HG03064 (cell line): ENCODE data around the gene OR7A5.
"Not testable (repeated sequence)": the region's sequence is repeated elsewhere in the genome, so short reads cannot be mapped to it uniquely, and the experiment has no call there.

Experiments used
- ATAC-seq: cut with Tn5 transposase; IDR thresholded peaks from one replicate; pipeline ENCODE4 v1.9.1; 2021; ENCODE audit warnings: low read depth; ENCODE audit not compliant: unreplicated experiment

The OR7A5 gene

GRCh38 chr19:14835011-14835410 is at the start of gene OR7A5, which contains the start of gene OR7C1:
Gene OR7A5, minus strand, starts transcription at chr19:14835185. Its CDS starts 6,944 bp downstream, at chr19:14828241.
Gene OR7C1, minus strand, starts transcription at chr19:14835185. Its CDS starts 35,049 bp downstream, at chr19:14800136.
- no peak for ATAC-seq

GRCh38 chr19:14871619-14872230 is 36.7 kb upstream of the OR7A5 start:
- no peak for ATAC-seq

- ATAC-seq, result no peak
Measured at GRCh38 chr19:14868497-14868896, 33.5 kb upstream of the OR7A5 start.

GRCh38 chr19:14848822-14849221 is 13.8 kb upstream of the OR7A5 start, which contains the start of gene OR7A10:
Gene OR7A10, minus strand, starts transcription at chr19:14848922. Its CDS starts 7,045 bp downstream, at chr19:14841877.
- no peak for ATAC-seq

GRCh38 chr19:14843578-14843977 is 8.6 kb upstream of the OR7A5 start:
- ATAC-seq, result no peak

- ATAC-seq, result no peak
Measured at GRCh38 chr19:14843169-14843568, 8.2 kb upstream of the OR7A5 start.

- ATAC-seq, result no peak
Measured at GRCh38 chr19:14840206-14840605, 5.2 kb upstream of the OR7A5 start.

GRCh38 chr19:14837391-14837790 is 2.4 kb upstream of the OR7A5 start:
- no peak for ATAC-seq

GRCh38 chr19:14830702-14831101 is 4.3 kb downstream of the OR7A5 start:
- no peak for ATAC-seq

- no peak for ATAC-seq
Measured at GRCh38 chr19:14826006-14826405, 9.0 kb downstream of the OR7A5 start.

- ATAC-seq, result no peak
Measured at GRCh38 chr19:14821937-14822336, 13.0 kb downstream of the OR7A5 start.

- ATAC-seq, result no peak
Measured at GRCh38 chr19:14818588-14818987, 16.4 kb downstream of the OR7A5 start.

- ATAC-seq, result no peak
Measured at GRCh38 chr19:14817052-14817451, 17.9 kb downstream of the OR7A5 start.

GRCh38 chr19:14814982-14815652 is 19.9 kb downstream of the OR7A5 start:
- ATAC-seq, result no peak

- no peak for ATAC-seq
Measured at GRCh38 chr19:14809272-14810057, 25.5 kb downstream of the OR7A5 start.

- ATAC-seq, result no peak
Measured at GRCh38 chr19:14804765-14805164, 30.2 kb downstream of the OR7A5 start.

GRCh38 chr19:14798760-14799159 is 36.2 kb downstream of the OR7A5 start:
- ATAC-seq, result no peak

- ATAC-seq, result no peak
Measured at GRCh38 chr19:14796021-14796420, 39.0 kb downstream of the OR7A5 start.

GRCh38 chr19:14795078-14795721 is 39.8 kb downstream of the OR7A5 start:
- ATAC-seq, result no peak

GRCh38 chr19:14792250-14792649 is 42.7 kb downstream of the OR7A5 start:
- ATAC-seq, result not testable (repeated sequence)

- ATAC-seq, result no peak
Measured at GRCh38 chr19:14786421-14786851, 48.5 kb downstream of the OR7A5 start.
